ENCODE measurements around the gene ENGASE.
A peak's percentile ranks its signal among the peaks of the same experiment; 100 is the strongest.

Gene ENGASE

GRCh38 chr17:79080761-79081290 lies 6.2 kb downstream of the ENGASE start:
- DNase-seq, result no peak

GRCh38 chr17:79081571-79082276 lies 7.1 kb downstream of the ENGASE start:
- DNase-seq, result no peak

DNA sequence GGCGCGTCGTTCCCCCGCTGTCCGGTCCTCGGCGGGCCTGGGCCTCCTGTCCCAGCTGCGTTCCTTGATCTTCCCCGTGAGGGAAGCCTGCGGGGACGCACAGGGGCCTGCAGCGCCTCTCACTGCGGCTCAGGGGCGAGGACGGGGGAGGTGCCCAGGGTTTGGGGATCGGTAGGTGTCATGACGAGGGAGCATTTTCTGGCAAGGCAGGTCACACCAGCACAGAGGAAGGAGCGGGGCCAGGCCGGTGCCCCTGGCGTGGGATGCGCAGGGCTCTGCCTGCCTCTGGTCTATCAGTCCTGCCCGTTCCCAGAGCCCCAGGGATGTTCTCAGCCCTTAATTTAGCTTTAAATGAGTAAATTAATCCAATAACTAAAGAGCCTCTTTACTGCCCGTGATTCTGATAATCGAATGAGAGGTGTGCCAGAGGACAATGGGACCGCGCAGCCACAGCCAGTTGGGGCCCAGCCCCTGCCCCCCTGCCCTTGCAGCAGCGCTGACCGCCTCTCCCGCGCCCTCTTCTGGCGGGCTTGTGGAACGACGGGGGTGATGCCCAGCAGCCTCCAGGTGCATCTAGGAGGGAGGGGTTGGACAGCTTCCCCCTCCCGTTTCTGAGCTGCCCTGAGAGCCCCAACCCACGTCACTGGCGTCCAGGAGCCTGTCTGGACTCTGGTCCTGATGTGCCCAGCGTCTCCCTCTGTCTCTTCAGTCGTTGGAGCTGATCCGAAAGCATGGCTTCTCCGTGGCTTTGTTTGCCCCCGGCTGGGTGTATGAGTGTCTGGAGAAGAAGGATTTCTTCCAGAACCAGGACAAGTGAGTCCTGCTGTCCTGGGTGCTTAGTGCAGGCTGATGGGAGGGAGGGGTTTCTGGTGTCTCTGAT lies 7.9 kb downstream of the ENGASE start:
- peak; percentile 62 for DNase-seq

DNA sequence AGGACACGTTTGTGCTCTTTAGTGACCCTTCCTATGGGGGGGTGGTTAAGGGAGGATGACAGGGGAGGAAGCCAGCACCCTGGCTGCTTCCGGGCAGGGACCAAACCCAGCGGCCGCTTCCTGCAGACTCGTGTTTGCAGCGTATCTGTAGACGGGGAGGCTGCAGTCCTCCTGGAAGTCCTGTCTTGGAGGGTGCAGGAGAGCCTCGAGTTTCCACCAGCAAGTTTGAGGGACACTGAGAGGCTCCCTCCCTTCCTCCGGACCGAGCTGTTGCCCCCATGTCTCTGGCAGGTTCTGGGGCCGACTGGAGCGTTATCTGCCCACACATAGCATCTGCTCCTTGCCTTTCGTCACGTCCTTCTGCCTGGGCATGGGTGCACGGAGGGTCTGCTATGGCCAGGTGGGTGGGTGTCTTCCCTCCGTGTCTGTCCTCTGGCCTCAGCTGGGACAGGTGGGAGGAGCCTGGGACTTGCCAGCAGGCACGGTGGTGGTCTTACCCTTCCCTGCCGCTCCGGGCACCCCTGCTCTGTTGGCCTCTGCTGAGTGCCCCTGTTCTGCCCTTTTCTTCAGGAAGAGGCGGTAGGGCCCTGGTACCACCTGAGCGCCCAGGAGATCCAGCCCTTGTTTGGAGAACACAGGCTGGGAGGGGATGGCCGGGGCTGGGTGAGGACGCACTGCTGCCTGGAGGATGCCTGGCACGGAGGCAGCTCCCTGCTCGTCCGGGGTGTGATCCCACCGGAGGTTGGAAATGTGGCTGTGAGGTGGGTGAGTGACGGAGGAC lies 8.8 kb downstream of the ENGASE start:
- DNase-seq, result no peak

DNA sequence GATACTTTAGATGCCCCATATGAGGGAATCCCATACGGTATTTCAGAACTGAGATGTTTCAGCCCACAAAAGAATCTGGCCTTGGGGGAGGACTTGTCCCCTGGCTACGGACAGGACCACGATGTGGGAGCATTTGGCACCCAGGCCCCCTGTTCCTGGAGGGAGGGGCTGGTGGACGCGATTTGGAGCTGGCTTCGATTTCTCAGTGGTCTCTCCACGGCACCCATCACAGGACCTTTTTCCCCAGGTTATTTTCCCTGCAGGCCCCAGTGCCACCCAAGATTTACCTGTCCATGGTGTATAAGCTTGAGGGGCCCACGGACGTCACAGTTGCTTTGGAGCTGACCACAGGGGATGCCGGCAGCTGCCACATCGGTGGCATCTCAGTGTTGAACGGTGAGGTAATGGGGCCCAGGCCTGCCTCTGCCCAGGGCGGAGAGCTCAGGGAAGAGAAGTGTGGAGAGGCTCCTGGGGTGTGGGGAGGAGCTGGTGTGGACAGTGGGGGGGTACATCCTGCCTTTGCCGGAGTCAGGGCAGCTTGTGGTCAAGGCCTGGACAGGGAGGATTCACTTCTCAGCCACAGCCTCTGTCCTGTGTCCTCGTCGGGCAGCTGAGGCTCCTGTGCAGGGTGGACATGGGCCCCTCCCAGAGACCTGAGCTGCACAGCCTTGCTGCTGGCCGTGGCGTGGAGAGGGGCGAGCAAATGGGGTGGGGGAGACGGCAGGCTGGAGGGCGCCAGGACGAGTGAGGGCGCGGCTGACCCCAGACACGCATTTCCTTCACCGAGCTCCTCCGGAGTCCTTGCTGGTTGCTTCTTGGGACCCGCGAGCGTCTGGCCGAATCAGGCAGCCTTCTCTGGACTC lies 9.9 kb downstream of the ENGASE start:
- no peak for DNase-seq

GRCh38 chr17:79085154-79085920 lies 10.7 kb downstream of the ENGASE start:
- no peak for DNase-seq

GRCh38 chr17:79085921-79086551 lies 11.4 kb downstream of the ENGASE start:
- no peak for DNase-seq

GRCh38 chr17:79086609-79087427 lies 12.2 kb downstream of the ENGASE start:
- DNase-seq, result no peak

DNA sequence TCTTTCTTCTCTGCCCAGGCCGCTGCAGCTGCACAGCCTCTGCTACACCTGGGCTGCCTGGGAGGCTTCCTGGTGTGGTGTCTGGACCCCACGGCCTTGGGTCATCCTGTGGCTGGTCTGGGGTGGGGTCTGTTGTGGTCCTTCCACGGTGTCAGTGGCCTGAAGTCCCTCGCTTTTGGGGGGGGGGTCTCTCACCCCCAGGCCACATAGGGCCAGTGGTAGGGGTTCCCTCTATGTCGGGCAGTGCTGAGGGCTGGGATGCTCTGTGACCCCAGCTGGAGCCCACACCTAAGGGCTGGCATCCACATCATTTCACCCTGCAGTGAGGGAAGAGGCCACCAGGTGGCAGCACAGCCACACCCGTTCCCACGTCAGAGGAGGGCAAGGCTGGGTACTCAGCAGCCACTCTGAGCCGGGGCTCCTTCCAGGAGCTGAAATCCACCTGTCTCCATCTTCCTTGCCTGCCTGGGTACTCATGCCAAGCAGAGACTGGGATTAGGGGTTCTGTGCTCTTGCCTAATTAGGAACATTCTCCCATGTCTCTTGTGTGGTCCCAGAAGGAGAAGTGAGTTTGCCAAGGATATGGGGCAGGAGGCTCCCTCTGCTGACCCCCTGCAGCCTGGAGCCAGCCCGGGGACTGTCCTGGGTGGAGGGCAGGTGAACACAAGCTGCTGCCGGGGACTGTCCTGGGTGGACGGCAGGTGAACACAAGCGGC lies 13.0 kb downstream of the ENGASE start:
- peak; percentile 75 for DNase-seq

GRCh38 chr17:79088247-79088996 lies 13.8 kb downstream of the ENGASE start:
- no peak for DNase-seq

DNA sequence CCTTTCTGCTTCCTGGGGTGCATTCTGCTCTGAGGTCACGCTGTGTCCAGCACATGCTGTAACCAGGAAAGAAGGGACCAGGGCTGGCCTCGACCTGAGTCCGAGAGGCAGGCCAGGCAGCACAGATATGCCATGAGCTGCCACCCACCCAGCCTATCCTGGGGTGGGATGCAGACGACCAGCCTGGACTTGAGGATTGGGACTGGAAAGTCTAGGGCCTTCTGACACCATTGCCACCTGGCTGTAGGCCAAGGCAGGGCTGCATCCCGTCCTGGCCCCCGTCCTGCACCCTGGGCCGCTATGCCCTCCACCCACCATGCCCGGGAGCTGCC lies 14.3 kb downstream of the ENGASE start:
- DNase-seq, result no peak

DNA sequence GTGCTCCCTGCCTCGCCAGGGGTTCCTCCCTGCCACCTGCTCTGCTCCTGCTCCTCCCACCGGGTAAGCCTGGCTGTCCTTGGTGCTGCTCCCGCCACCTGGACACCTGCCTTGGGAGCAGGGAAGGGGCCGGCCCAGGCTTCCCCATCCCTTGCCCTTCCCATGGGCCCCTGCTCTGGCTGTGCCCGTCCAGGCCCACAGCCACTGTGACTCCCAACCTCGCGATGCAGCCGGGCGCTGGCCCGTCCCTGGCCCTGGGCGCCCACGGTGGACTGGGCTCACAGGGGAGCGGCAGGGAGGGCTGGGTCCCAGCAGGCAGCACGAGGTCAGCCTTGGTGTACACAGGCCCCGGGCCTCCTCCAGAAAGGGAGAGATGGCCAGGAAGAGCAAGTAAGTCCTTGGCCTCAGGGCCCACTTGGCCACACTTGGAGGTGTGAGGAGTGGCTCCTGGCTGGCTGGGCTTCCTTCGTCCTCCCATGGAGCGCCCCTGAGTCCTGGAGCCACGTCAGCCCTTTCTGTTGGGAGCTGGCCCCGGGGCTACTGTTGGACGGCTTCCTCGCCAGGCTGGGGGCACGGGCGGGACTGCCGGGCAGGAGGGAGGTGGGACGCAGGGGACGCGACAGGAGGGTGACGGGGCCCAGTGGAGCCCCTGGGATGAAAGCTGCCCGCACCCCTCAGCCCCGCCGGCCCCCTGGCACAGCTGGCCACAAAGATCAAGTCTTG lies 15.3 kb downstream of the ENGASE start:
- DNase-seq, result no peak

GRCh38 chr17:79090443-79091225 lies 16.0 kb downstream of the ENGASE start:
- DNase-seq, result no peak

DNA sequence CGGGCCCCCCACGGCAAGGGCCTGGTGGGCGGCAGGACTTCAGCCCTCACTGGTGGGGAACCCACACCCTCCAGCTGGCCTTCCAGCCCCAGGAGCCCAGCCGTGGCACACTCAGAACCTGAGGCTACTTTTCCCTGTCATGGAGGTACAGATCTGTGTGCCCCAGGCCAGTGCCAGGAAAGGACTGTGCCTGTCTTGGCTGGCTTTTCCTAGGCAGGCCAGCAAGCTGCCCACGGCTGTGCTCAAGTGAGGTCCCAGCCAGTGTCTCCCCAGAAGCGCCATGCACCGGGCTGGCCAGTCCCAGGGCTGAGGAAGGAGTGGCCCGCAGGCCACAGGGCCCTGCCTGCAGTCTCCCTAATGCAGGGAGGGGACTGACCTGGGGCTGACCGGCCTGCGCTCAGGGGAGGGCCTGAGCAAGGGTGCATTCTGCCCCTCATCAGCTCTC lies 16.6 kb downstream of the ENGASE start:
- DNase-seq, result no peak

DNA sequence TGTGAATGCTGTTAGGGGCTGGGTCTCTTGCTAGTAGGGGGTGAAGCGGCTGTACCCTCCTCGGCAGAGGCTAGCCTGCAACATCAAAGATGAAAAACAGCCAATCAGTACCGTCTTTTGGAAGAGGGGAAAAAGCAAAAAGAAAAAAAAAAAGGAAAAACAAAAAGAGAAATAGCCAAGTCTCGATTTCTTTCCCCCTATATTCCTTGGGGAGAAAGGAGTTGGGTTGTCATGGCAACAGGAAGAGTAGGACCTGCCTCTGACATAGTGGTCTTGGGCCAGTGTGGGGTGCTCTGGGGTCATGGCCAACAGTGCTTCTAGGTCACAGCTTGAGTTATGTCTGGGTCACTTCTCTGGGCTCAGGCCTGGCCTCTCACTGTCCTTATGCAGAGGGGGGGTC lies 17.9 kb downstream of the ENGASE start:
- DNase-seq, result no peak

GRCh38 chr17:79093270-79093669 lies 18.6 kb downstream of the ENGASE start:
- DNase-seq, result no peak

DNA sequence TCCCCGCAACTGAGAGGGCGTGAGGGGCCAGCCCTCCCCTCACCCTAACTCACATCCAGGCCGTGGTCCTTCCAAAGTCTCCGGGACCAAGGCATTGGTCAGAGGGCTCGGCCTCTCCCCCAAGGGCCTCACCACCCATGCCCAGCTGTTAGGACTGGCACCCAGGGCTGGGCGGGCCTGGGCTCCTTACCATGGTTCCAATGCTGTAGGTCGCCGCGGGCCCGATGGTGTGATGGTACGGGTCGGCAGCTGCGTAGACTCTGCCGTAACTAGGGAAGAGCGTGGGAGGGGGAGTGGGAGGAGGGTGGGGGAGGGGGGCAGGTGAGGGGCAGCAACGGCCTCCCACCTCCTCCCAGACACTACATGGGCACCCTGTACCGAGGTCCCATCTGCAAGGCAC lies 19.6 kb downstream of the ENGASE start:
- DNase-seq, result no peak
